GM21526 (cell line): ENCODE data around the gene INVS.
"Not testable (repeated sequence)": the region's sequence is repeated elsewhere in the genome, so short reads cannot be mapped to it uniquely, and the experiment has no call there.

Source experiments
- ATAC-seq: cut with Tn5 transposase; IDR thresholded peaks from one replicate; pipeline ENCODE4 v1.9.1; 2021; ENCODE audit warnings: moderate library complexity; ENCODE audit not compliant: unreplicated experiment, low FRiP score

The INVS gene

GRCh38 chr9:100303747-100304146, 204.7 kb downstream of the INVS start:
- ATAC-seq = no peak

GRCh38 chr9:100306283-100306682, 207.2 kb downstream of the INVS start:
- no peak for ATAC-seq

GRCh38 chr9:100307080-100307479, 208.0 kb downstream of the INVS start:
- ATAC-seq = no peak

DNA sequence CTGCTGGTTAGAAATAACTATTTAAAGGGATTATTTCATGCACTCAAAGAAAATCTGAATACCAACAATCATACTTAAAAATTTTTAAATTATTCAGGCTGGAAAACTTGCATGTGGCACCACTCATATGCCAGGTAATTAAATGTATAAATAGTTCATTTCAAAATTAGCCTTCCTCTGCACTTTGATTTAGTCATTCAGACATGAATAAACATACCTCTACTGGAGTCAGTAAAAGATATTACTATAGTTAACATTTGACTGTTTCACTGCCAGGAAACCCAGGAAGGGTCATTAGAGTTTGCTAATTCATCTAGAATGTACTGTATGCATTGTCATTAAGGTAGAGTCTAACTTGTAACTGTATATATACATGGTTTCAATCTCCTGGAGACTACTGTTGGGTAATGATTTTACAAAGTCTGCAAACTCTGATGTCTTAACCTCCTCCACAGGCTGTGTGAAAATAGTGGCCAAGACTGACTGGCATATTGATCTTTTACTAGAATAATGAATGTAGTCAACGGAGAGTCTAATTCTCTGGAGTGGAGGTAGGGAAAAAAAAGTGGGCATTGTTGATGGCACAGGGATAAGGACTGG, 210.0 kb downstream of the INVS start:
- ATAC-seq = no peak

GRCh38 chr9:100309992-100310391, 210.9 kb downstream of the INVS start:
- no peak for ATAC-seq

GRCh38 chr9:100315561-100315960, 216.5 kb downstream of the INVS start:
- ATAC-seq = no peak

GRCh38 chr9:100317706-100318105, 218.7 kb downstream of the INVS start:
- ATAC-seq = no peak

- ATAC-seq = no peak
These were observed 224.0 kb downstream of the INVS start for GRCh38 chr9:100322954-100323536.

DNA sequence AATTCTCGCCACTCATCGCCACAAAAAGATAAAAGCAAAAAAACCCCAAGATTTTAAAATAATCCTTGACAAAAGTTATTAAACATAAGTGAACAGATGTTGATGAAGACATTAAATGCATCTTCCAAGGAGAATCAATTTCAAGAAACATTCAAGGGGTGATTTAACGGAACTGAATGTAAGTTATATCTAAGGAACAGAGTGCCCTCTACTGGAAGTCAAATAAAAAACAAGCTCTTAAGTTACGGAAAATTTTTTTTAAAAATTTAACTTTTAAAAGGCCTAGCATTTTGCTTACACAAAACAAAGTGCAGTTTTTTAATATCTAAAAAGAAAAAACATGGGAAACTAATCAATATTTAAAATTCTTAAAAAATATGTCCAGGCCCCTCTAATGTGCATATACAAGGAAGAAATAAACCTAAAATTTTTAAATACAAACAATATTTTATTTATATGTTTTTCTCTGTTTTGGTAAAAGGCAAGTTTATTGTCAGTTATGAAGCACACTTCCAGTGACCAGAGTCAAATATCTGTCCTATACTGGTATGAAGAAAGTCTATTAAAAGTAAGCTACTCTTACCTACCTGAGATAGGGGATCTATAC, 225.7 kb downstream of the INVS start:
- no peak for ATAC-seq

DNA sequence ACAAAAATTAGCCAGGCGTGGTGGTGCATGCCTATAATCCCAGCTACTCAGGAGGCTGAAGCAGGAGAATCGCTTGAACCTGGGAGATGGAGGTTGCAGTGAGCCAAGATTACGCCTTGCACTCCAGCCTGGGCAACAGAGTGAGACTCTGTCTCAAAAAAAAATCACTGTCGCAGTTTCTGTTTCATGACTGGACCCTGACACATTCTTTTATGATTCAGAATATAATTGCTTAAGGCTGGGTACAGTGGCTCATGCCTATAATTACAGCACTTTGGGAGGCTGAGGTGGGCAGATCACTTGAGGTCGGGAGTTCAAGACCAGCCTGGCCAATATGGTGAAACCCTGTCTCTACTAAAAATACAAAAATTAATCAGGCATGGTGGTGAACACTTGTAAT, 239.7 kb downstream of the INVS start:
- not testable (repeated sequence) for ATAC-seq

DNA sequence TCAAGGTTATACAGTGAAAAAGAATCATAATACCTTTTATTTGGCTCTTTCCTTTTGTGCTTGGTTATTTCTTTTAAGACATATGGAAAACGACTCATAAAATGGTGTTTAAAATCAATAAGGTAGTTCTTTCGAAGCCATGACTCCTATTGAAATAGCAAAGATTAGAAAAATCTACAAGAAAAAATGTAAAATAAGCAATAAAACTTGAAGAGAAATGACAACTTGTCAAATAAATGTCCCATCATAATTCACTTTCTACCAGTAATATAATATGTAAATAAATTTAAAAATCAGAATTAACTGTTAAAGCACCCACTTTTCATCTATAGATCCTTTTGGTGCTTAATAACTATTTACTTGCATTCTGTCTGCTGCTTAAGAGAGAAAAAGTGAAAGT, 241.2 kb downstream of the INVS start:
- ATAC-seq = no peak

DNA sequence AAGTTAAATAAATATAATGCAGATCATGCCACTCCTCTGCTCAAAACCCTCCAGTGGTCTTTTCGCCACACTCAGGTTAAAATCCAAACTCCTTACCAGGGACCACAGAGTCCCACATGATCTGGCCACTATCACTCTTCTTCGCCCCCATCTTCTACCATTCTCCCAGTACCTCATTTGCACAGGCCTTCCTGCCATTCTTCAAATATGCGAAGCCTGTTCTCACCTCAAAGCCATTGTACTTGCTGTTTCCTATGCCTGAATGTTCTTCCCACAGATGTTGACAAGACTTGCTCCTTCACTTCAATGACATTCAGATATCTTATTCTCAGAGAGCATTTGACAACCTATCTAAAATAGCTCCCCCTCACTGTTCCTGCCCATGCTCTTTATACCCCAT, 242.8 kb downstream of the INVS start:
- no peak for ATAC-seq

- ATAC-seq = no peak
These were observed 247.8 kb downstream of the INVS start for GRCh38 chr9:100346836-100347235.

DNA sequence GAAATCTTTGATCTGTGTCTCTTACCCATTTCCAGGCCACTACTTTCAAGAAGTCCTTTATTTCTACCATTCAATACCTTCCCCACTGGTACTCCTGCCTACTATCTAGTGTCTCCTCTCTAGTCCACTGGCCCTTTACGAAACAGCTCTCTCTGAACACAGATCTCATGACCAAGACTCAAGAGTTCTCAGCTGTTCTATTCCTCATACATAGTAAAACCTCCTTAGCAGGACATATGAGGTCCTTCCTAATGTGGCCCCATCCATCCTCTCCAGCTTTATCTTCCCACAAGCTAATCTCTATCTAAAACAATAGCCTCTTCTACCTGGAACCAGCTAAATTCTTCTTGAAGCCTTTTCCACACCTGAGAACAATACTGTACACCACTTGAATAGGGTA, 251.1 kb downstream of the INVS start:
- no peak for ATAC-seq
